Measurements from ENCODE around the gene VPS37C. TPM values are rescaled to one million over a fixed set of nuclear protein-coding genes. Genes with fewer than 3 reads are reported as not detected.

VPS37C gene
- total RNA-seq, 1 experiment from 2014 or later: 19.0 TPM

- H2AFZ ChIP-seq (ENCODE audit: low read length): no peak overlapping the region
- H3K27ac ChIP-seq (ENCODE audit: insufficient read length, low read depth, low read length): no peak overlapping the region
- peaks cover 18% of the 10 kb centered on the region for H3K27me3 Mint-ChIP-seq (ENCODE audit: low read depth)
- no peaks in the 10 kb centered on the region for H3K4me1 ChIP-seq (ENCODE audit: insufficient read depth, low read length)
- H3K79me1 ChIP-seq (ENCODE audit: insufficient read depth, low read depth, low read length, poor library complexity, severe bottlenecking): no peaks in the 10 kb centered on the region
- no peak for DNase-seq
- no peak overlapping the region for H2AK5ac ChIP-seq (ENCODE audit: insufficient read length, low read length)
- no peak overlapping the region for H2BK12ac ChIP-seq (ENCODE audit: insufficient read length, low read depth, low read length)
- no peaks in the 10 kb centered on the region for H4K20me1 ChIP-seq (ENCODE audit: control insufficient read depth, insufficient read depth, insufficient read length)
- H3K9me3 Mint-ChIP-seq: peaks cover 3% of the 10 kb centered on the region in 2 experiments; a peak in 1 of 5 replicates
- H3K27ac Mint-ChIP-seq: no peak overlapping the region
- H3K4ac ChIP-seq (ENCODE audit: low read depth, low read length): no peak overlapping the region
- no peak overlapping the region for H3K14ac ChIP-seq (ENCODE audit: insufficient read depth, low read length)
- H3K9me3 ChIP-seq (ENCODE audit: control insufficient read depth, low read depth, low read length): no peaks in the 10 kb centered on the region
- H4K8ac ChIP-seq (replicated peaks; ENCODE audit: insufficient read length, low read depth, low read length): no peak overlapping the region
- H3K4me2 ChIP-seq (ENCODE audit: insufficient read depth, insufficient read length, low read length): no peak overlapping the region
- H3K79me2 ChIP-seq (ENCODE audit: insufficient read depth, low read length): no peaks in the 10 kb centered on the region
- H2BK120ac ChIP-seq (ENCODE audit: low read depth, low read length, poor library complexity, severe bottlenecking): no peak overlapping the region
- H3T11ph ChIP-seq (ENCODE audit: low read length): no peak overlapping the region
- TF ChIP-seq, protein P1, sequence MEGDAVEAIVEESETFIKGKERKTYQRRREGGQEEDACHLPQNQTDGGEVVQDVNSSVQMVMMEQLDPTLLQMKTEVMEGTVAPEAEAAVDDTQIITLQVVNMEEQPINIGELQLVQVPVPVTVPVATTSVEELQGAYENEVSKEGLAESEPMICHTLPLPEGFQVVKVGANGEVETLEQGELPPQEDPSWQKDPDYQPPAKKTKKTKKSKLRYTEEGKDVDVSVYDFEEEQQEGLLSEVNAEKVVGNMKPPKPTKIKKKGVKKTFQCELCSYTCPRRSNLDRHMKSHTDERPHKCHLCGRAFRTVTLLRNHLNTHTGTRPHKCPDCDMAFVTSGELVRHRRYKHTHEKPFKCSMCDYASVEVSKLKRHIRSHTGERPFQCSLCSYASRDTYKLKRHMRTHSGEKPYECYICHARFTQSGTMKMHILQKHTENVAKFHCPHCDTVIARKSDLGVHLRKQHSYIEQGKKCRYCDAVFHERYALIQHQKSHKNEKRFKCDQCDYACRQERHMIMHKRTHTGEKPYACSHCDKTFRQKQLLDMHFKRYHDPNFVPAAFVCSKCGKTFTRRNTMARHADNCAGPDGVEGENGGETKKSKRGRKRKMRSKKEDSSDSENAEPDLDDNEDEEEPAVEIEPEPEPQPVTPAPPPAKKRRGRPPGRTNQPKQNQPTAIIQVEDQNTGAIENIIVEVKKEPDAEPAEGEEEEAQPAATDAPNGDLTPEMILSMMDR (conservative IDR thresholded peaks at IDR 0.05): no peak
- H3K56ac ChIP-seq (ENCODE audit: insufficient read length, low read depth, low read length): no peak overlapping the region
- no peak overlapping the region for H3K4me3 Mint-ChIP-seq
- no peak overlapping the region for H4K91ac ChIP-seq (ENCODE audit: insufficient read length, low read depth, low read length)
- H3K36me3 Mint-ChIP-seq (ENCODE audit: insufficient read depth in 1 of 3, low read depth in 3 of 3): no peaks in the 10 kb centered on the region; a peak in 1 of 7 replicates
- no peak overlapping the region for H4K5ac ChIP-seq (ENCODE audit: insufficient read length, low read depth, low read length)
- no peak overlapping the region for H2BK15ac ChIP-seq (ENCODE audit: low read depth, low read length)
- no peak overlapping the region for H3K18ac ChIP-seq (ENCODE audit: insufficient read length, low read depth, low read length)
- H2BK5ac ChIP-seq (ENCODE audit: insufficient read length, low read length): no peak overlapping the region
- H3K4me1 Mint-ChIP-seq: peaks cover 0 to 10% of the 10 kb centered on the region in 2 experiments; a peak in 3 of 4 replicates
- H3K9ac ChIP-seq (ENCODE audit: extremely low read depth, insufficient read length, low read length): no peak overlapping the region
- no peaks in the 10 kb centered on the region for H3K23me2 ChIP-seq (ENCODE audit: insufficient read length, low read depth, low read length, poor library complexity, severe bottlenecking)
- H2BK20ac ChIP-seq (ENCODE audit: low read depth, low read length, poor library complexity, severe bottlenecking): no peak overlapping the region
- no peak overlapping the region for H3K23ac ChIP-seq (ENCODE audit: insufficient read length, low read depth, low read length)
- no CpG with 5 or more reads among the region's 8 CpGs for WGBS (ENCODE audit: extremely low coverage, insufficient read length, low lambda C conversion rate)
- no peaks in the 10 kb centered on the region for H3K27me3 ChIP-seq (ENCODE audit: insufficient read depth, low read length)
These were observed 80.7 kb downstream of the VPS37C start for GRCh38 chr11:61080526-61080925.

Other genes with a start within 250 kb of the VPS37C start
- gene TMEM109, start 247.3 kb downstream of the VPS37C start, total RNA-seq (2021): 36.4 and 38.0 TPM in 2 replicates
- gene TMEM132A, start 237.0 kb downstream of the VPS37C start, total RNA-seq (2021): 84.5 and 95.5 TPM in 2 replicates
- 7.0 and 8.1 TPM in 2 replicates for gene SLC15A3, start 209.2 kb downstream of the VPS37C start, total RNA-seq (2021)
- not detected in 2 replicates for gene CD6, start 189.7 kb downstream of the VPS37C start, total RNA-seq (2021)
- gene CD5, start 58.9 kb downstream of the VPS37C start, total RNA-seq (2021): not detected in 2 replicates
- not detected in 2 replicates for gene PGA3, start 42.1 kb upstream of the VPS37C start, total RNA-seq (2021)
- not detected in 2 replicates for gene PGA4, start 60.9 kb upstream of the VPS37C start, total RNA-seq (2021)
- gene PGA5, start 79.7 kb upstream of the VPS37C start, total RNA-seq (2021): 0.33 TPM in 1 of 2 replicates, not detected in the other
- gene VWCE, start 133.9 kb upstream of the VPS37C start, total RNA-seq (2021): 18.7 and 20.6 TPM in 2 replicates
- gene DDB1, start 171.7 kb upstream of the VPS37C start, total RNA-seq (2021): 294 and 297 TPM in 2 replicates
- 59.0 and 65.0 TPM in 2 replicates for gene TKFC, start 171.8 kb upstream of the VPS37C start, total RNA-seq (2021)
- 21.7 and 23.1 TPM in 2 replicates for gene CYB561A3, start 200.5 kb upstream of the VPS37C start, total RNA-seq (2021)
- 35.4 and 43.6 TPM in 2 replicates for gene TMEM138, start 200.9 kb upstream of the VPS37C start, total RNA-seq (2021)
- gene TMEM216, start 231.2 kb upstream of the VPS37C start, total RNA-seq (2021): 24.3 and 25.2 TPM in 2 replicates